Activated CD8-positive, alpha-beta memory T cell treated with anti-CD3 and anti-CD28 coated beads, Interleukin-2, amount 10 ng/mL, durations not matched to agents 7 days and 5 days (primary cell): ENCODE measurements around the gene HPSE2. TPM values are rescaled to one million over a fixed set of nuclear protein-coding genes. Genes with fewer than 3 reads are reported as not detected.
A peak's percentile ranks its signal among the peaks of the same experiment; 100 is the strongest.

ENCODE experiments used
- ATAC-seq: fragments of 150-1000 bp; cut with Tn5 transposase; one replicate; pipeline ENCODE4 v1.10.0; 2021; ENCODE audit warnings: moderate library complexity
- CTCF ChIA-PET: fragments of 350-600 bp; sonication (Branson Sonifier 250); formaldehyde crosslinking; loops from one replicate; lab custom pipeline; 2021; ENCODE audit warnings: antibody characterized with exemption; lab: Charles Lee
- DNase-seq: peaks from one replicate; pipeline ENCODE4 v3.0.0-alpha.2; 2020
- H3K27ac Mint-ChIP-seq: one replicate; pipeline ENCODE4 v1.8.0; 2021; ENCODE audit warnings: mild to moderate bottlenecking, mixed read lengths
- H3K27me3 Mint-ChIP-seq: one replicate; pipeline ENCODE4 v1.8.0; 2021; ENCODE audit warnings: mixed read lengths
- H3K36me3 Mint-ChIP-seq: one replicate; pipeline ENCODE4 v1.8.0; 2021; ENCODE audit warnings: mild to moderate bottlenecking, mixed read lengths
- H3K4me1 Mint-ChIP-seq: one replicate; pipeline ENCODE4 v1.8.0; 2021; ENCODE audit warnings: mixed read lengths
- H3K4me3 Mint-ChIP-seq: one replicate; pipeline ENCODE4 v1.8.0; 2021; ENCODE audit warnings: mild to moderate bottlenecking, moderate library complexity, mixed read lengths
- H3K9me3 Mint-ChIP-seq: one replicate; pipeline ENCODE4 v1.8.0; 2022; ENCODE audit warnings: low read depth, mixed read lengths
- total RNA-seq, 2 experiments: library from RNA; stranded (reverse); gene quantifications; one replicate each; pipeline ENCODE4 v1.2.3, GENCODE V29; 2021

The HPSE2 gene
- total RNA-seq, 2 experiments from 2014 or later, result not detected

DNA sequence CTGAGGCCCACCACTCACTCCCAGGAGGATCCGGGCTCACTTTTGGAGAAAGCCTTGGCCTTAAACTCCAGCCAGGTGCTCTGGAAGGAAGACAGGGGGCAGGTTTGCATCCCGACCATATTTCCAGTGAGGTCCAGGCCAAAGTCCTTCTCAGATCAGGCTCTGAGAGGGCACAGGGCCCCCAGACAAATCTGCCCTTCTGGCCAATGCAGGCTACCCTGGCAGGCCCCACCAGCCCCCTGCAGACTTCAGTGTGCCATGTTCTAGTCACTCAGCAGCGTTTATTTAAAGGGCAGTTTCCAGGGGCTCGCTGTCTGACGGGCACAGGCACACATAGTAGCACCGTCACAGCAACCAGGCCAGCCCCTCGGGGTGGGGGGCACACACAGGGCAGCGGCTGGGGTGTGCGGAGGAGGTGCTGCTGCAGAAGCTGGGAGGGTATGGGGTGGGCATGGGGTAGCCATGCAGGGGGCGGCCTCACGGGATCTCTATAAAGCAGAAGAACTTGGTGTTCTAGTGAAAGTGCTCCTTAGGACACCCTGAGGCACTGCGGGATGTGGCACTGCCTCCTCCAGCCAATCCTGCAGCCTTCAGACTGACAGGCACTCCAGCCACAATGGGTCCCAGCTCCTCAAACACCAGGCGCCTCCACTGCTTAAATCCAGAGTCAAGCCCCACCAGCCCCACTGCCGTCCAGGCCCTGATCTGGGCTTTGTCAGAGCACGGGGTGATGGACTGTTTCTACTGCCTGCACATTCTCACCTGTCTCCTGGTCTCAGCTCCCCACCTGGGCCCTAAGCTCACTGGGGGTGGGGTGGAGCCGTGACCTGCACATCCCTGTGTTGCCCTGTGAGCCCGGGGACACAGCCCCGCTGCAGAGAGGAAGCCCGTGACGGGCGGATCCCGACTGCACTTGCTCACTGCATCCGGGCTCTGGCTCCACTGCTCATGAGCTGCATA is 811.1 kb downstream of the HPSE2 start:
- Mint-ChIP-seq H3K4me1 (no peaks in the 10 kb centered on the region), H3K27ac (no peak overlapping the region), H3K9me3 (no peaks in the 10 kb centered on the region), H3K4me3 (no peak overlapping the region), H3K36me3 (peaks cover 10% of the 10 kb centered on the region), H3K27me3 (no peaks in the 10 kb centered on the region)
- DNase-seq (peak; percentile 34), ATAC-seq (no peak)
- CTCF ChIA-PET, result interaction anchor here (1.0 to 4.0 kb wide), 7 partner anchors 9 to 49 kb away, joined by 3 to 14 read pairs (median 8); partner anchors contain the start of gene PYROXD2

DNA sequence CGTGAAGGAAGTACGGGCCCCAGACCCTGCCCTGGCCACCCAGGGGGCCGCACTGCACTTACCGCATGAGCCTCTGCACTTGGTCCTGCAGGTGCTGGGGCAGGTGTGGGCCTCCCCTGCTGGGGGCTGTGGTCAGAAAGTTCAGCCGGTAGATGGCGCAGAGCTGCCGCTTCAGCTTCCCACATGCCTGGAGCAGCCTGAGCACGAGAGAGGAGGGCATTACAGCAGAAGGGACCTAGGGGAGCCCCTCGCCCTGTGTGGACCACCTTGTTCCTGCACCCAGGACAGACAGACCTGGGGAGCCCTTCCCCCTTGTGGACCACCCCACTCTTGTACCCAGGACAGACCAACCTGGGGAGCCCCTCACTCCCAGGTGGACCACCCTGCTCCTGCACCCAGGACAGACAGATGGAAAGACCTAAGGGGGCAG is 811.9 kb downstream of the HPSE2 start:
- H3K4me1 Mint-ChIP-seq, result no peaks in the 10 kb centered on the region
- no peaks in the 10 kb centered on the region for H3K27me3 Mint-ChIP-seq
- no peak overlapping the region for H3K27ac Mint-ChIP-seq
- CTCF ChIA-PET, result interaction anchor here (2.4 kb wide), 1 partner anchor 9 kb away, joined by 8 read pairs; the partner anchor contains the start of gene PYROXD2
- no peaks in the 10 kb centered on the region for H3K9me3 Mint-ChIP-seq
- DNase-seq, result peak; percentile 40
- H3K36me3 Mint-ChIP-seq, result peaks cover 13% of the 10 kb centered on the region
- no peak for ATAC-seq
- no peak overlapping the region for H3K4me3 Mint-ChIP-seq

DNA sequence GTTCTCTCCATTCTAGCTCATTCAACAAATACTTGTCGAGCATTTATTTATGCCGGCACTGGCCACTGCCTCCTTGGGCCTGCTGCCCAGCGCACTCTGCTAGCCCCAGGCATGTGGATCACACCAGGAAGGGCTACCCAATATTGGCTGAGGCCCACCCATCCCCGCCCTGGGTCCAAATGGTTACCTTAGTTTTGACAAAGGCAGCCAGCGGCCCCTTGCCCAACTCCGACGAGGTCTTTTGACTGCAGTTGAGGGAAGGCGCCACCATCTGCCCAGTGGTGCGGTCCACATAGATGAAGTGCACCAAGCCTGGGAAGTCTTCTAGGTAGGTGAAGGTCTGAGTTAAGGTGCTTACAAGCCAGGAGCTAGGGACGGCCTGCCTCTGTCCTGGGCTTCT is 813.5 kb downstream of the HPSE2 start:
- DNase-seq, result no peak
- H3K27me3 Mint-ChIP-seq, result no peaks in the 10 kb centered on the region
- H3K9me3 Mint-ChIP-seq, result no peaks in the 10 kb centered on the region
- H3K4me3 Mint-ChIP-seq, result no peak overlapping the region
- no peak overlapping the region for H3K27ac Mint-ChIP-seq
- H3K4me1 Mint-ChIP-seq, result no peaks in the 10 kb centered on the region
- ATAC-seq, result no peak
- peaks cover 9% of the 10 kb centered on the region for H3K36me3 Mint-ChIP-seq
- CTCF ChIA-PET, result no interaction called here

DNA sequence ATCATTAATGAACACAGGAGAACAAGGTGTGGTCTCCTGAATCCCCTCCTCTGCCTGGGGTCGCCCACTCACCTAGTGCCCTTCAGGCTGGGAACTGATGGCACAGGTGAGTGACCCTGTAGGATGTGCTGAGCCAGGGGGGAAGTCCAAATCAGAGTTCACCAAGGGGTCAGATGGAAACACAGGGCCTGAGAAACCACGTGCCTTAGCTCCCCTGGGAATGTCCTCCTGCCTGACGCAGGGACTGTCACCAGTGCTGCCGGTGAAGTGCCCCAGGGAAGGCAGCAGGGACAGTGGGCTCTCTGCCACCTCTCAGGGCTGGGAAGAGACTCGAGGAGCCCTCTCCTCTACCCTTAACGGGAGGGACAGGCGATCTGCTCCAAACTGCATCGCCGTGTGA is 814.9 kb downstream of the HPSE2 start:
- H3K27ac Mint-ChIP-seq, result no peak overlapping the region
- ATAC-seq (no peak), DNase-seq (no peak)
- peaks cover 11% of the 10 kb centered on the region for H3K36me3 Mint-ChIP-seq
- H3K9me3 Mint-ChIP-seq, result no peaks in the 10 kb centered on the region
- no peaks in the 10 kb centered on the region for H3K4me1 Mint-ChIP-seq
- CTCF ChIA-PET, result no interaction called here
- H3K4me3 Mint-ChIP-seq, result no peak overlapping the region
- H3K27me3 Mint-ChIP-seq, result no peaks in the 10 kb centered on the region

DNA sequence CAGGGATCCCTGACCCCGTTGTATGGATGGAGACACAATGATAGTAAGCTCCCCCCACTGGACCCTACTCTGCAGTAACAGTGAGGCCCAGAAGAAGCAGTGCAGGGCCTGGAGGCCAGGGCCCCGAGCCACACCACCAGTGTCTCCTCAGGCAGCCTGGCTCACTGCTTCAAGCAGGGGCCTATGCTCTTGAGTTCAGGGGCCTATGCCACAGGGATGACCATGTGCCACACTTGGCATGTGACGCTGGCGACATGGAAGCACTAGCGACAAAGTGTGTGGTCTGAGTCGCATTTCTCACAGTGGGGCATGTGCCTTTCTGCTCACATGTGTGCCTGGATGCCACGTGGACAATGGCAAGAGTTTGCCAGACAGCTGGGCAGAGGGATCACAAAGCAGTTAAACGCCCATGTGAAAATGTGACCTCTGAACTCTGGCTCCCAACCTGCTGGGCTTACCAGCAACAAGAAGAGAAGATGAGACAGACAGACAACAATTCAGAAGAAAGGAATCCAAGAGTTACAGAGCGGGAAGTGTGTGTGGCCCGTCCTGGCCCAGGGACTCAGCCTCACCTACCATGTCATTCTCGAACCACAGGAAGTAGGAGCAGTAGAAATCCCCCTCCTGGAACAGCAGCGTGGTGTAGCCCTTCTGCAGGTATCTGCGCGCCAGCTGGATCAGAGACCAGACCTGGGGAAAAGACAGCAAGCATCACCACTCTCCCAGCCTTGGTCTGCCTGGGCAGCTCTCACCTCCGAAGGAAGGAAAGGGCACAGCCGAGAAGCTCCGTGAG is 816.0 kb downstream of the HPSE2 start:
- Mint-ChIP-seq H3K4me3 (no peak overlapping the region), H3K36me3 (peaks cover 11% of the 10 kb centered on the region), H3K4me1 (peaks cover 8% of the 10 kb centered on the region), H3K27me3 (no peaks in the 10 kb centered on the region), H3K27ac (no peak overlapping the region), H3K9me3 (no peaks in the 10 kb centered on the region)
- ATAC-seq, result no peak
- no peak for DNase-seq
- CTCF ChIA-PET, result no interaction called here

DNA sequence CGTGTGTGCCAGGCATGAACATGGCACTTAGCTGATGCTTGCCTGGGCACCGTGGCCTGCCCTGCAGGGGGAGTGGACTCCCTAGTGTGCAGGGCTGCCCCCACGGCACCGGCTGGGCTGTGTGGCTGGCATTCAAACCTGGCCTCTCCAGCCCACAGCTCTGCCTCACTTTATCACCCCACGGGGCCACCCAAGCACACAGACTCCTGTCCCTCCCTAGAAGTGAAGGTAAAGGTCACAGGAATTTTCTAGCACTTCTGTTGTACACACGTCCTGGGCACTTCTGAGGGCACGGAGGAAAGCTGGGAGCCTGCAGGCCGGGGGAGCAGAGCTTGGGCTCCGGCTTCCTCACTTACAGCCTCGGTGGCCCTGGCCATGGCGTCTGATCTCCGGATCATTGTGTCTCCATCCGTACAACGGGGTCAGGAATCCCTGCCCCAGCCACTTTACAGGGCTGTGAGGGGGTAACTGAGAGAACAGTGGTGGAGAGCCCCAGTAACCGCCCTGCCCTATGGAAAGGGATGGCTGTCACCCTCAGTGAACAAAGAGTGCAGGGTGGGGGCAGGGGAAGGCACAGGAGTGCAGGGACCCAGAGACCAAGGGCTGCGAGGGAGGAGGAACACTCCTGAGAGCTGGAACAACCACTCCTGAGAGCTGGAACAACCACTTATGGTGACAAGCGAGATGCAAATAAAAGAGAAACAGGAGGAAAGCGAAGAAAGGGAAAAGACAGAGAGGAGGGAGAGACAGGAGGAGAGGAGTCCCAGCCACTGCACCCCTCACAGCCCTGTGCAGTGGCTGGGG is 816.8 kb downstream of the HPSE2 start:
- Mint-ChIP-seq H3K27ac (no peak overlapping the region), H3K9me3 (no peaks in the 10 kb centered on the region), H3K4me1 (peaks cover 15% of the 10 kb centered on the region), H3K4me3 (no peak overlapping the region), H3K36me3 (peaks cover 11% of the 10 kb centered on the region), H3K27me3 (no peaks in the 10 kb centered on the region)
- CTCF ChIA-PET, result no interaction called here
- no peak for ATAC-seq
- DNase-seq, result no peak

DNA sequence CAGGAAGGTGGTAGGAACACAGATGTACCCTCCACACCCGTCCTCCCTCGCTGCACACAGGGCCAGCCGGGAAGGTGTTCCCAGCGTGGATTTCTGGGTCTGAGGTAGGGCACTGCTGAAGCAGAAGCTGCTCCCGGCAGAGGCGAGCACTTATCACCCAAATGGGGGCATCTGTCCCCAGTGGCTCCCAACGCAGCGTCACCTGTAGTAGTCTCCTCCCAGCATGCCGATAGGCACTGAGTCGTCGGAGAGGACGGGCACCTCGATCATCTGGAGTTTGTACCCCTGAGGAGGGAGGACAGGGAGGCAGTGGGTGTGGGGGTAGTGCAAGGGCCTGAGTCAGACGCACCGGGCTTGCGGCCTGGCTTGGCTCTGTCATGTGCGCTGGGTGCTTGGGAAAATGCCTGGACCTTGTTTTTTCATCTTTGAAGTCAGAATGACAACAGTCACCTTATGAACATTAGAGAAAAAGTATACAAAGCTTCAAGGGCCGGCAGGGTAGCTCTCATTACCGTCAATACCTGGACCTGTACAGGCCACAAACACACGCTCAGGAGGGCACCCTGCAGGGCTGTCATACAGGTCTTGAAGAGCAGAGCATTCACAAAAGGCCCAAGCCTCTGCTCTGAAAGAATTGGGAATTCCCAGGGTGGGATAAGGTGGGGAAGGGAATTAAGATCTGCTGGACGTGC is 817.5 kb downstream of the HPSE2 start:
- Mint-ChIP-seq H3K4me1 (peaks cover 15% of the 10 kb centered on the region), H3K27ac (no peak overlapping the region), H3K27me3 (no peaks in the 10 kb centered on the region), H3K9me3 (no peaks in the 10 kb centered on the region), H3K36me3 (peaks cover 9% of the 10 kb centered on the region), H3K4me3 (no peak overlapping the region)
- ATAC-seq, result no peak
- DNase-seq, result no peak
- CTCF ChIA-PET, result interaction anchor here (1.0 kb wide), 1 partner anchor 94 kb away, joined by 3 read pairs; no protein-coding TSS in a partner anchor

DNA sequence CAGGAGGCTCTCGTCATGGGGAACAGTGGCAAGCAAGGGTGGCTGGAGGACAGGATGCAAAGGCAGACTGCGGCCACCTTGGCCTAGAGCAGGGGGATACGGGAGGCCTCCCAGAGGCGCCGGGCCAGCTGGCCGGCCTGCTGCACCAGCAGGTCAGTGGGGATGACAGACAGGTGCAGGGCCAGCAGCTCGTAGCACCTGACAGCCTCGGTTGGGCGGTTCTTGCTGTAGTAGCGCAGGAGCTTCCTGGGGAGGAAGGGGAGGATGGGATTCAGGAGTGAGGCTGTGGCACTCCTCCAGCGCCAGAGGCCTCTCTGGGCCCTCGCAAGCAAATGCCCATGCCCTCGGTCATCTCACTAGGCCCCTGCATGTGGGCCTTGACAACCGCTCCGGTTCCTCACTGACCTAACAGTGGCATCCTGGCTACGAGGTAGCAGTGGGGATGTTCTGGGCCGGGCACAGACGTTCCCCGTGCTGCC is 818.1 kb downstream of the HPSE2 start:
- peaks cover 9% of the 10 kb centered on the region for H3K36me3 Mint-ChIP-seq
- no peak for DNase-seq
- ATAC-seq, result no peak
- peaks cover 15% of the 10 kb centered on the region for H3K4me1 Mint-ChIP-seq
- no peak overlapping the region for H3K4me3 Mint-ChIP-seq
- CTCF ChIA-PET, result interaction anchor here (1.0 kb wide), 1 partner anchor 95 kb away, joined by 3 read pairs; no protein-coding TSS in a partner anchor
- no peaks in the 10 kb centered on the region for H3K27me3 Mint-ChIP-seq
- no peaks in the 10 kb centered on the region for H3K9me3 Mint-ChIP-seq
- no peak overlapping the region for H3K27ac Mint-ChIP-seq

DNA sequence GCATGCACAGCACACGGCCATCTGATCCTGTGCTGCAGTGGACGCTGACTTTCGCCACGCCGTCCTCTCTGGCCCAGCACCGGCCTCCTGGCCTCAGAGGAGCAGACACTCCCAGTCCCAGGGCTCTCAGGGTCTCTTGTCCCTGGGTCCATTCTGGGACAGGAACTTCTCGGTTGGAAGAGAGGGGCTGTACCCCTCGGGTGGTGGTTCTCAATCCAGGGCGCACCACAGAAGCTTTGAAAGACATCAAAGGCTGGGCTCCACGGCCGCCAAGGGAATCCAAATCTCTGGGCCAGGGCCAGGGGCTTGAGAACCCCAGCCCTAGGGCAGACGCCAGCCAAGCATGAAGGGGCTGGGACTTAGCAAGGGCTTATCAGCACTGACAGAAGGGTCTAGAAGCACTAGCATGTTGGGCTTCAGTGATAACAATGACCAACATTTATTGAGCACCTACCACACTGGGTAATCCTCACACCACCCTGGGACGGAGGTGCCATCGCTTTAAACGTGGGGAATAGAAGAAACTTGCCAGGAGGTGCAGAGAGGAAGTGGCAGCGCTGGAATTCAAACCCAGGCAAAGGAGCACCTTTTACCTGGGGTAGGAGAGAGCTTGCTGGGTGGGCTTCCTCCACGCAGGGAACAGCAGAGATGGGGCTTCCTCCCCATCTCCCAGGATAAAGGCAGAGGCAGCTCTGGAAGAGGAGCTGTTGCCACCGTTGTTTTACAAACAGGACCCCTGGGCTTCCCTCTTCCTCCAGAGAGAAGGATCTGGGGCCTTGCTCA is 818.9 kb downstream of the HPSE2 start:
- H3K4me3 Mint-ChIP-seq, result no peak overlapping the region

DNA sequence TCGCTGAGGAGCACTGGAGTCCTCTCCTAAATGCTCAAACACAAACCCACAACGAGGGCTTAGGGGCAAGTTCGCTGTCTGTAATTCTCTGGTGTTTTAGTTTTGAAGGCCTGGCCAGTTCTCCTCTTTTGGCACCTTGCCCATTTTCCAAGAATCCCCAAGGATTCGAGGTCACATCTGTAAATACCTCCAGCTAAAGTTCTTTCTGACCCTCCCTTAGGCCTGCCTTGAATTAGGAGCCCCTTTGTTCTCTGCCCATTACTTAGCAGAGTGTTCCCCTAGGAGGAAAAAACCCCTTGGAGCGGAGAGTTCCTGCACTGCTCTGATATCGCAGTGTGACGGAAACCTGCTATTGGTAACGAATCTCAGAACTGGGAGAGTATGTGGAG is 819.9 kb downstream of the HPSE2 start:
- Mint-ChIP-seq H3K36me3 (peaks cover 7% of the 10 kb centered on the region), H3K4me3 (no peak overlapping the region), H3K27me3 (no peaks in the 10 kb centered on the region), H3K27ac (no peak overlapping the region), H3K4me1 (peaks cover 15% of the 10 kb centered on the region), H3K9me3 (no peaks in the 10 kb centered on the region)
- ATAC-seq (no peak), DNase-seq (no peak)
- CTCF ChIA-PET, result interaction anchor here (1.4 kb wide), 1 partner anchor 9 kb away, joined by 8 read pairs; no protein-coding TSS in a partner anchor

More for the DNA sequence above, 818.9 kb downstream of the HPSE2 start:
- DNase-seq (no peak), ATAC-seq (no peak)
- Mint-ChIP-seq H3K27ac (no peak overlapping the region), H3K27me3 (no peaks in the 10 kb centered on the region), H3K4me1 (peaks cover 15% of the 10 kb centered on the region), H3K36me3 (peaks cover 9% of the 10 kb centered on the region), H3K9me3 (no peaks in the 10 kb centered on the region)
- CTCF ChIA-PET, result no interaction called here

DNA sequence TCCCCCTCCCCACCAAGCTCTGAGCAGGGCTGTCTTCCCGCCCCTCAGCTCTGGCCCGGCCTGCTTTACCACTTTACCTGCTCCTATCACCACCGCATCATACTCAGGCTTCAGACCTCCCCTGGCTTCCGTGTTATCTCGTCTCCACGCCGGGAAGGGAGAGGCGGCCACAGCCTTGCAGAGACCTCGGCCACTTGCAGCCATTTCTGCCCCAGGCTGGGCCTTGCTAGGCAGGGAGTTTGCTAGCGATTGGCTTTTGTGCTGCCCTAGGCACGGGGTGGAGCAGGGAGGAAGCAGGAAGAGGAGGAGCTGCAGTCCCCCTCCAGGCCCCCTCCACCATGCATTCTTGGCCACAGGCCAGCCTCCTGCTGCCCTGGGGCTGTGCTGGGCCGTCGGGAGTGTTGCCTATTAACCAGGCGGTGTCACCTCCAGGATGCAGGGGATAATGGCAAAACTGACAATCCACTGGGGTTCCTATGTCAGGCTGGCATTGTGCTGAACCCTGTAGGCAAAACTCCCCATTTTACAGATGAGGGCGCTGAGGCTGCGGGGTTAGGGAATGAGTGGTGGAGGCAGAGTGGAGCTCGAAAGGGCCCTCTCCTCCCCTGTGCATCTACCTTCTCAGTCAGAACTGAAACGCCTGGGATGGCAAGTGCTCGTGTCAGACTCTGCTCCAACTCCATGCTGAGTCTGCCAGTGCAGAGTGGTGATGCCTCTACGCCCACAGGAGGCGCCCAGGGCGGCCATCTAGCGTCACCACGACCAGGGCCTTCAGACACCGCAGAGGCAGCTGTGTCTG is 820.5 kb downstream of the HPSE2 start, which contains the start of gene PYROXD2:
TSS of gene PYROXD2 (minus strand) at position 251 of the 799 bp plus-strand sequence. CDS start at position 204, 47 bp downstream.
- H3K36me3 Mint-ChIP-seq, result peaks cover 7% of the 10 kb centered on the region
- H3K4me1 Mint-ChIP-seq, result peaks cover 15% of the 10 kb centered on the region
- CTCF ChIA-PET, result interaction anchor here (0.8 to 1.4 kb wide), 2 partner anchors 10 to 29 kb away, joined by 3 to 8 read pairs; no protein-coding TSS in a partner anchor
- DNase-seq (peak; percentile 67), ATAC-seq (peak; percentile 85)
- no peaks in the 10 kb centered on the region for H3K9me3 Mint-ChIP-seq
- H3K27me3 Mint-ChIP-seq, result no peaks in the 10 kb centered on the region
- H3K4me3 Mint-ChIP-seq, result peak within 1 kb of the TSS; percentile 72
- H3K27ac Mint-ChIP-seq, result peak within 1 kb of the TSS; percentile 81
